Measurements from ENCODE around the gene VSIR. TPM values are rescaled to one million over a fixed set of nuclear protein-coding genes. Genes with fewer than 3 reads are reported as not detected.
A peak's percentile ranks its signal among the peaks of the same experiment; 100 is the strongest.

The VSIR gene
- polyA plus RNA-seq, 10 donors = 27.2 to 36.4 (median 31.5) TPM

GRCh38 chr10:71765906-71766716, 7.2 kb downstream of the VSIR start:
- peak in 1 of 3 donors; percentile 48 for DNase-seq

DNA sequence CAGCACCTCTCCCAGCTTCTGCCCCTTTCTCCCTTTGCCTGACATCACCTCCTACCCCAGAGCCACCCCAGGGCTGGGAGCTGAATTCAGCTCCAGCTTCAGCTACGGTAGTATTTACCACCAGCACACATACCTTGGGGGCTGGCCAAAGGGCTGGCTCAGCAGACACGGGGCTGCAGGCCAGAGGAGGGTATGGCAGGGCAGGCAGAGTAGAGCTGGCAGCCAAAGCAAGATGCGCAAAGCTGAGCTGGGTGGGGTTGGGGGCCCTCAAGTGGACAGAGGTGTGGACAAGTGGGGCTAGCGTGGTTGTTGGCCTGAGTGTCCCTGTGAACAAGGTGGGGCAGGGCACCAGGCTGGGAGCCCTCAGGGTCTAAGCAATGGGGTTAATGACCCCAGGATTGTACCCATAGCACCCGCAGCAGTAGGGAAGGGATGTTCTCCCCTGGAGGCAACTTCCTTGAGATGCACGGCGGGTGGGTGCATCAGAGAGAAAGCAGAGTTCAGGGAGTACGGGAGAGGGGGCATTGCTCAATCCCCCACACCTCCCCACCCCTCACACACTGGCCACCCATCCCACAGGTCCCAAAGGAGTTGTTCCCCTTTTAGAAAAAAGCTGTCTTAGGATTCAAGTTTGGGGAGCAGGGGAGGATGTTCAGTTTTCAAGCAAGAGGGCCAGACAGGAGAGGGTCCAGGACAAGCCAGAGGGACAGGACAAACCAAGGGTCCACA, 8.0 kb downstream of the VSIR start:
- DNase-seq = peak in 1 of 3 donors; percentile 45

DNA sequence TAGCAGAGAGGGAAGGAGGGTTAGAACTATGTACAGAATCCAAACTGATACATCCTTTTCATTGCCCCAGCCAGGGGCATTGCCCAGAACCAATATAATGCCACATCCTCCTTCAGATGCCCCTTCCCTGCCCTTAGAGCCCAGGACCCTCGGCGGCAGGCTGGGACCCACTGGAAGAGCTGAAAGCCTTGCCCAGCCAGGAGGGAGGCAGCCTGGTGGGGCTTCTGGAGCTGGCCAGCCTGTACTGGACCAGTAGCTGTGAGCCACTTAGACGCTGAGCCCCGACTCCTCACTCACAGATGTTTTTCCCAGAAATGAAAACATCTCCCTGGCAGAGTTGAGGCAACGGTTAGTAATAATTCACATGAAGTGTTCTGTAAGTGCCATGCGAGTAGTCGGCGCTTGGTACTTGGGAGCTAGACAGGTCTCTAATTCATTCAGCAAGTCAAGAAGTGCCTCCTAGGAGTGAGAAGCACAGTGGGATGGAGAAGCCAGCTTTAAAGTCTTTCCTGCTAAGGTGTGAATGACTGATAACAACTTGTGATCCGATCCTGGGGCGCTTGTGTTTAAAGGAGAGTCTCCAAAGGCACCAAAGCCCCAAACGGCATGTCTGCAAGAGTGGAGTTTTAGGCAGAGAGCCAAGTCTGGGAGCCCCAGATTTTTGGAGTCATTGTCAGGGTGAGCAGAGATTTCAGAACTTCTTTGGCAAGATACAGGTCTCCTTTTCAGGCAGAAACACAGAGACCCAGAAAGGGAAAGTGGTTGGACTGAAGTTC, 9.8 kb downstream of the VSIR start:
- no peak for DNase-seq

- no peak for DNase-seq
These were observed 11.0 kb downstream of the VSIR start for GRCh38 chr10:71762324-71762723.

- no peak for DNase-seq
These were observed 11.7 kb downstream of the VSIR start for GRCh38 chr10:71761541-71762113.

GRCh38 chr10:71761105-71761511, 12.2 kb downstream of the VSIR start:
- DNase-seq = no peak

DNA sequence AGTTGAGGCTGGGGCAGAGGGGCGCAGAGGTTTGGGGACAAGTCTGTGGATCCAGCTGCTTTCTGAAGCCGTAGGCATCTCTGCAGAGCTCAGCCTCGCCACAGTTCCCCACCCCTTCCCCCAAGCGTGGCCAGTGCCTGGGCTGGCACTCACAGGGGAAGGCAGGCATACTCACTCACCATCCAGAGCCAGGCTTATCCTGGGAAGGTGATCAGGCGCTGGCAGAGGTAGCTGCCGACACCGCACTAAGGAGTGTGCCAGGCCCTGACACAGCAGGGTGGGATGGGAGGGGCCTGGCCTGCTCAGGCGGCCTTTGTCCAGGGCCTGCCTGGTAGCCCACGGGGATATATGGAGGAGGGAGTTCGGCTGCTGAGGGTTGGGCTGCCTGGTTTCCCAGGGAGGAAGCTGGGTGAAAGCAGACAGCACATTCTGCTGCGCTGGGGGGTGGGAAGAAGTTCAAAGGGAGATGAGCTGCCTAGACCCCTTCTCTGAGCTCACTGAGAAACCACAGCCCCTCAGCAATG, 15.9 kb downstream of the VSIR start:
- no peak for DNase-seq

DNA sequence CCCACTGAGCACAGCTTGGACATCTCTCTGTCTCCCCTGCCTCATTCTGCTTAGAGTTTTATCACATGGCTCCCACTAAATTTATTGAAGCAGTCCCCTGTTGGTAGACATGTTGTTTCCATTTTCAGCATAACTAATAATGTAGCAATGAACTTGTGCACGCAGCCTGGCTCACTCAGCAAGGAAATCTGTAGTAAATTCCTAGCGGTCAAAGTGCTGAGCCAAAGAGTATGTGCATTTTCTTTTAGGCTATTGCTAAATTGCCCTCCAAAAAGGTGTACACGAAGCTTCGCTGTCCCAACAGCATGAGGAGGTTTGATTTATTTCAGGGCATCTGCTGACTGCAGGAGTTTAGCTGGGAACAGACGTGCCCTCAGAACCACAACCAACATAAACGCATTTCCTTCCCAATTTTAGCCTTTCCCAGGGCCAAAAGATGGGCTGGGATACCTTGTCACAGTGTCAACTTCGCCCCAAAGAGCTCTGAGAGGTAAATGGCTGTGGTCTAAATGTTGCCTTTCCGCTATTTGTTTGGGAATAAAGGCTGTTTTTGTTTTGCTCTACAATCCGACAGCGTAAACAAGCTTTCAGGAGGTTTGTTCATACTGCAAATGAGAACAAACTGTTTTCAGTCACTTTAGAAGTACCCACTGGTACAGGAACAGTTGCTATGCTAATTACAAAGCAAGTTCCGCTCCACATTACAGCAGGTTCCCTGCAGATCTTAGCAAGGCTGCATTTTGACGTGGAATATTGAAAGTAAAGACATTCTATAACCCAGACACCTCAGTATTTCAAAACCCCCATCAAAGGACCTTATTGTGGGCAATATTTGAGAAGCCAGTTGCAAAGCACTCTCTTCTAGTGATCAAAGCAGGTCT, 16.8 kb downstream of the VSIR start:
- DNase-seq = peak in 1 of 3 donors; percentile 61

- no peak for DNase-seq
These were observed 18.0 kb downstream of the VSIR start for GRCh38 chr10:71755179-71755879.

GRCh38 chr10:71754562-71754961, 18.8 kb downstream of the VSIR start:
- no peak for DNase-seq

DNA sequence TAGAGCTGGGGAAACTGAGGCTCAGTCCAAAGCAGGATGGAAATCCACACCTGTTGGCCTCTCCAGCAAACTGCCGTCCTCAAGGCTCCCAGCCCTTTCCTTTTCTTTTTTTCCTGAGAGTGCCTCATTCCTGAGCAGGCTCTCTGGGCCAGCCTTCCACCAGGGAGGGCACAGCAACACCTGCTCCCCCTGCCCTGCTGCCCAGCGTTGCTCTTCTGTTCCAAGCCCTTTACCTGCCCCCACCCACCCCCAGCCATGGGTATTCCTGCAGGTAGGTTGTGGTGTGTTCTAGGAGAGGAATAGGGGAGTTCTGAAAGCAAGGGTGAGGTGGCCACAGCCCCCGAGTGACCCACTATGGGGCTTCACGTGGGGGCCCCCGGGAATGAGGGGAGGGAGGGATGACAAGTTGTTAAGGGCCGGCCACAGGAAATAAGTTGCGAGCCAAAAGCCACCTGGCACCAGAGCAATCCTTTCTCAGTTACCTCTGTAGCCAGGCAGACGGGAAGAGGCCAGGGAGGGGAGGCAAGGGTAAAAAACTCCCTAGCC, 19.3 kb downstream of the VSIR start:
- no peak for DNase-seq

- DNase-seq = peak in 1 of 3 donors; percentile 59
These were observed 20.0 kb downstream of the VSIR start for GRCh38 chr10:71753091-71753959.

GRCh38 chr10:71752391-71753090, 20.8 kb downstream of the VSIR start:
- DNase-seq = no peak

GRCh38 chr10:71751515-71752224, 21.6 kb downstream of the VSIR start:
- DNase-seq = no peak

DNA sequence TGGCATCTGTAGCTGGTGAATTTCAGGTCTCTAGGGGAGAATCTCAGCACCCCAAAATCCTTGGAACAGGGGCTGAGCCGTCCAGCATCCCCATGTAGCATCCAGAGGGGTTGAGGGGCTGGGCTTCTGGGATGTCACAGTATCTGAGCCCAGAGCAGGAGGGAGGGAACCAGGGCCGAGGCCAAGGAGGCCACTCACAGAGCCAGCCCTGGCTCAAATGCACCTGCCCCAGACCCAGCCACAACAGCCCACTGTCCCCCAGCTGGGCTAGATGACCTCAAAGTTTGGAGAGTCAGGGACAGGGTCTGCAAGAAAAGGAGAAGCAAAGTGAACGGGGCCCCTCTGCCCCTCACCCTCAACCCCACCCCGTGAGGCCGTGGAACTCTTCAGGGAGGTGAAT, 22.3 kb downstream of the VSIR start:
- DNase-seq = no peak

DNA sequence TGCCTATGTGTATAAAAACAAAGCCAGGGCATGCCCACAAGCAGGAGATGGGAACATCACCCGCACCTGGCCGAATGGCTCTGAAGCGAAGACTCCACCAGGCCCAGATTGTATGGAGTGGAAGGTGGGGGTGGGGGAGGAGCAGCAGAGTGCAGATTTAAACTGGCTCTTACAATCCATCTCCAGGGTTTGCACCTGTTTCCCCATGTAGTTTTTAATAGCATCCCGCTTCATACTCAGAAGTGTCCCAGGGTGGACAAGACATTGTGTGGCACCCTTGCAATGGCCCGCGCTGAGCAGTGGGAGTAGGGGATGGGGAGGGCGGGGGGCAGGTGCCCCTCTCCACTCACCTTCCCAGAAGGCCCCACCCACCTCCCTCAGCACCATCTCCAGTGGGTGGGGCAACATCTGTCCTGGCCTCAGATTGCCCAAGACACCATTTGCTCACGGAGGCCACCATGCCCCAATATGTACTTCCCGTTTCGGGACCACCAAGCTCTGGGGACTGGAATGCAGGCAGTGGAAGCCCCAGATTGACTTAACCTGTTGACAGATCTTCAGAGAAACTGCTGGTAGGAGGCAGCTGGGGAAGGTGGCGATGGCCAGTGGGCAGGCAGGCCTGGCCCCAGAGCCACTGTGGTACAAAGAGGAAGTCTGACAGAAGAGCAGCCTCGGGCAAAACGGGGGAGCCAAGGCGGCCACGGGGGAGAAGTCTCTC, 23.0 kb downstream of the VSIR start:
- no peak for DNase-seq

GRCh38 chr10:71749396-71749795, 23.9 kb downstream of the VSIR start:
- no peak for DNase-seq

Measured in muscle of back (tissue), 11 donors.